Activated CD8-positive, alpha-beta T cell treated with anti-CD3 and anti-CD28 coated beads, Interleukin-2, amount 10 ng/mL, durations not matched to agents 7 days and 5 days (primary cell): Measurements from ENCODE around the gene BEND3. TPM values are rescaled to one million over a fixed set of nuclear protein-coding genes. Genes with fewer than 3 reads are reported as not detected.
"Not testable (repeated sequence)": the region's sequence is repeated elsewhere in the genome, so short reads cannot be mapped to it uniquely, and the experiment has no call there.

Source experiments
- ATAC-seq: fragments of 150-1000 bp; cut with Tn5 transposase; one replicate; pipeline ENCODE4 v1.10.0; 2021; ENCODE audit warnings: moderate library complexity
- CTCF ChIA-PET: fragments of 350-600 bp; sonication (Branson Sonifier 250); formaldehyde crosslinking; loops from one replicate; lab custom pipeline; 2021; ENCODE audit warnings: antibody characterized with exemption; lab: Charles Lee
- POLR2A ChIA-PET: fragments of 350-600 bp; sonication (Branson Sonifier 250); formaldehyde crosslinking; loops from one replicate; lab custom pipeline; 2021; ENCODE audit warnings: antibody characterized with exemption; lab: Charles Lee
- DNase-seq: peaks from one replicate; pipeline ENCODE4 v3.0.0-alpha.2; 2020
- H3K27ac Mint-ChIP-seq: one replicate; pipeline ENCODE4 v1.8.0; 2021; ENCODE audit warnings: mild to moderate bottlenecking, mixed read lengths
- H3K27me3 Mint-ChIP-seq: one replicate; pipeline ENCODE4 v1.8.0; 2021; ENCODE audit warnings: low read depth, mixed read lengths
- H3K36me3 Mint-ChIP-seq: one replicate; pipeline ENCODE4 v1.8.0; 2021; ENCODE audit warnings: low read depth, mixed read lengths
- H3K4me1 Mint-ChIP-seq: one replicate; pipeline ENCODE4 v1.8.0; 2021; ENCODE audit warnings: low read depth, mixed read lengths
- H3K4me3 Mint-ChIP-seq: one replicate; pipeline ENCODE4 v1.8.0; 2021; ENCODE audit warnings: mild to moderate bottlenecking, mixed read lengths
- H3K9me3 Mint-ChIP-seq: one replicate; pipeline ENCODE4 v1.8.0; 2022; ENCODE audit warnings: mixed read lengths; ENCODE audit not compliant: insufficient read depth
- total RNA-seq, 2 experiments: library from RNA; stranded (reverse); gene quantifications; one replicate each; pipeline ENCODE4 v1.2.3, GENCODE V29; 2021

BEND3 gene
- total RNA-seq, 2 experiments from 2014 or later: 3.6 to 3.8 TPM

- CTCF ChIA-PET, H3K36me3 Mint-ChIP-seq, ATAC-seq, H3K9me3 Mint-ChIP-seq, DNase-seq, H3K4me3 Mint-ChIP-seq, H3K27ac Mint-ChIP-seq, H3K27me3 Mint-ChIP-seq, H3K4me1 Mint-ChIP-seq, POLR2A ChIA-PET: not testable (repeated sequence)
Observed at GRCh38 chr6:107135048-107135680, 19.8 kb upstream of the BEND3 start.

GRCh38 chr6:107132330-107132954, 17.1 kb upstream of the BEND3 start:
- no peaks in the 10 kb centered on the region for H3K9me3 Mint-ChIP-seq
- DNase-seq (peak; percentile 37), ATAC-seq (no peak)
- peaks cover 2% of the 10 kb centered on the region for H3K27me3 Mint-ChIP-seq
- ChIA-PET CTCF (interaction anchor here (0.7 to 1.1 kb wide), 3 partner anchors 186 to 571 kb away, joined by 3 to 4 read pairs (median 3); no protein-coding TSS in a partner anchor), POLR2A (no interaction called here)
- peaks cover 3% of the 10 kb centered on the region for H3K4me1 Mint-ChIP-seq
- H3K27ac Mint-ChIP-seq: no peak overlapping the region
- no peak overlapping the region for H3K4me3 Mint-ChIP-seq
- no peaks in the 10 kb centered on the region for H3K36me3 Mint-ChIP-seq

- no peak for DNase-seq
- Mint-ChIP-seq H3K4me1 (peaks cover 10% of the 10 kb centered on the region), H3K27me3 (no peaks in the 10 kb centered on the region), H3K4me3 (no peak overlapping the region), H3K36me3 (no peaks in the 10 kb centered on the region), H3K27ac (no peak overlapping the region), H3K9me3 (no peaks in the 10 kb centered on the region)
- no peak for ATAC-seq
- CTCF ChIA-PET: interaction anchor here (0.6 kb wide), 1 partner anchor 111 kb away, joined by 3 read pairs; no protein-coding TSS in a partner anchor
- POLR2A ChIA-PET: no interaction called here
Observed at GRCh38 chr6:107129370-107129925, 14.1 kb upstream of the BEND3 start.

- CTCF ChIA-PET: no interaction called here
Observed at GRCh38 chr6:107128577-107128976, 13.3 kb upstream of the BEND3 start.

GRCh38 chr6:107128175-107128574, 12.9 kb upstream of the BEND3 start:
- Mint-ChIP-seq H3K27me3 (no peaks in the 10 kb centered on the region), H3K9me3 (no peaks in the 10 kb centered on the region), H3K4me1 (peaks cover 10% of the 10 kb centered on the region), H3K36me3 (no peaks in the 10 kb centered on the region), H3K4me3 (no peak overlapping the region), H3K27ac (no peak overlapping the region)
- ChIA-PET POLR2A (no interaction called here), CTCF (no interaction called here)
- ATAC-seq: no peak
- no peak for DNase-seq

More at GRCh38 chr6:107128577-107128976, 13.3 kb upstream of the BEND3 start:
- H3K27me3 Mint-ChIP-seq: no peaks in the 10 kb centered on the region
- no peak for DNase-seq
- H3K36me3 Mint-ChIP-seq: no peaks in the 10 kb centered on the region
- H3K27ac Mint-ChIP-seq: no peak overlapping the region
- no peak for ATAC-seq
- no peaks in the 10 kb centered on the region for H3K9me3 Mint-ChIP-seq
- peaks cover 10% of the 10 kb centered on the region for H3K4me1 Mint-ChIP-seq
- no peak overlapping the region for H3K4me3 Mint-ChIP-seq
- POLR2A ChIA-PET: no interaction called here

- CTCF ChIA-PET: interaction anchor here (1.5 kb wide), 1 partner anchor 12 kb away, joined by 3 read pairs; no protein-coding TSS in a partner anchor
- no peak overlapping the region for H3K27ac Mint-ChIP-seq
- H3K27me3 Mint-ChIP-seq: no peaks in the 10 kb centered on the region
Observed at GRCh38 chr6:107125771-107126170, 10.5 kb upstream of the BEND3 start.

GRCh38 chr6:107124934-107125348, 9.6 kb upstream of the BEND3 start:
- DNase-seq (no peak), ATAC-seq (peak; percentile 44)
- Mint-ChIP-seq H3K36me3 (no peaks in the 10 kb centered on the region), H3K27me3 (no peaks in the 10 kb centered on the region), H3K9me3 (no peaks in the 10 kb centered on the region), H3K27ac (no peak overlapping the region), H3K4me3 (no peak overlapping the region), H3K4me1 (peaks cover 10% of the 10 kb centered on the region)
- ChIA-PET POLR2A (interaction anchor here (0.7 to 1.1 kb wide), 2 partner anchors 11 to 698 kb away, joined by 3 read pairs; no protein-coding TSS in a partner anchor), CTCF (interaction anchor here (1.5 kb wide), 1 partner anchor 11 kb away, joined by 3 read pairs; no protein-coding TSS in a partner anchor)

More at GRCh38 chr6:107125771-107126170, 10.5 kb upstream of the BEND3 start:
- H3K4me3 Mint-ChIP-seq: no peak overlapping the region
- ATAC-seq (no peak), DNase-seq (no peak)
- H3K4me1 Mint-ChIP-seq: peaks cover 10% of the 10 kb centered on the region
- H3K9me3 Mint-ChIP-seq: no peaks in the 10 kb centered on the region
- POLR2A ChIA-PET: no interaction called here
- H3K36me3 Mint-ChIP-seq: no peaks in the 10 kb centered on the region

GRCh38 chr6:107123501-107123900, 8.2 kb upstream of the BEND3 start:
- Mint-ChIP-seq H3K36me3 (no peaks in the 10 kb centered on the region), H3K4me1 (peaks cover 7% of the 10 kb centered on the region), H3K9me3 (no peaks in the 10 kb centered on the region), H3K27ac (no peak overlapping the region), H3K4me3 (no peak overlapping the region), H3K27me3 (no peaks in the 10 kb centered on the region)
- ATAC-seq (no peak), DNase-seq (no peak)
- ChIA-PET CTCF (interaction anchor here (1.0 kb wide), 1 partner anchor 10 kb away, joined by 3 read pairs; no protein-coding TSS in a partner anchor), POLR2A (no interaction called here)

- H3K4me1 Mint-ChIP-seq: peaks cover 7% of the 10 kb centered on the region
- no peak overlapping the region for H3K4me3 Mint-ChIP-seq
- POLR2A ChIA-PET: no interaction called here
- H3K36me3 Mint-ChIP-seq: no peaks in the 10 kb centered on the region
- CTCF ChIA-PET: interaction anchor here (1.0 kb wide), 1 partner anchor 9 kb away, joined by 3 read pairs; no protein-coding TSS in a partner anchor
- no peaks in the 10 kb centered on the region for H3K9me3 Mint-ChIP-seq
- ATAC-seq (no peak), DNase-seq (no peak)
- no peak overlapping the region for H3K27ac Mint-ChIP-seq
- no peaks in the 10 kb centered on the region for H3K27me3 Mint-ChIP-seq
Observed at GRCh38 chr6:107122748-107123147, 7.4 kb upstream of the BEND3 start.

- peaks cover 8% of the 10 kb centered on the region for H3K4me1 Mint-ChIP-seq
- ATAC-seq: no peak
- H3K4me3 Mint-ChIP-seq: no peak overlapping the region
- no peaks in the 10 kb centered on the region for H3K9me3 Mint-ChIP-seq
- H3K27me3 Mint-ChIP-seq: peaks cover under 1% of the 10 kb centered on the region
- DNase-seq: no peak
- POLR2A ChIA-PET: no interaction called here
- H3K27ac Mint-ChIP-seq: no peak overlapping the region
- CTCF ChIA-PET: interaction anchor here (0.7 kb wide), 1 partner anchor 94 kb away, joined by 3 read pairs; no protein-coding TSS in a partner anchor
- no peaks in the 10 kb centered on the region for H3K36me3 Mint-ChIP-seq
Observed at GRCh38 chr6:107121964-107122495, 6.7 kb upstream of the BEND3 start.

GRCh38 chr6:107121266-107121665, 6.0 kb upstream of the BEND3 start:
- Mint-ChIP-seq H3K27me3 (peaks cover 9% of the 10 kb centered on the region), H3K27ac (no peak overlapping the region), H3K4me3 (no peak overlapping the region), H3K9me3 (no peaks in the 10 kb centered on the region), H3K4me1 (peaks cover 16% of the 10 kb centered on the region), H3K36me3 (no peaks in the 10 kb centered on the region)
- ATAC-seq (no peak), DNase-seq (no peak)
- ChIA-PET CTCF (interaction anchor here (0.7 kb wide), 1 partner anchor 95 kb away, joined by 3 read pairs; no protein-coding TSS in a partner anchor), POLR2A (interaction anchor here (0.6 kb wide), 1 partner anchor 202 kb away, joined by 4 read pairs; no protein-coding TSS in a partner anchor)
